ENCODE results near the gene CARS2. TPM values are rescaled to one million over a fixed set of nuclear protein-coding genes. Genes with fewer than 3 reads are reported as not detected.

Gene CARS2
- total and polyA plus RNA-seq, 2 of the 8 experiments (the other 6 are each of a cell fraction or from before 2014, with no cell fraction given), result 47.7 to 55.9 TPM

GRCh38 chr13:110636053-110636475 lies 69.9 kb downstream of the CARS2 start:
- H4K20me1 ChIP-seq (replicated peaks in 1 of 2; ENCODE audit: control insufficient read depth in 1 of 2, insufficient read depth in 2 of 2, low read length in 2 of 2), result peaks cover 7 to 25% of the 10 kb centered on the region in 2 experiments
- H3K79me2 ChIP-seq (ENCODE audit: control insufficient read depth in 1 of 2, insufficient read depth in 2 of 2, low read length in 2 of 2), result peaks cover 0 to 11% of the 10 kb centered on the region in 2 experiments; a peak in 2 of 4 replicates
- ChIA-PET CTCF (ENCODE audit: partially characterized antibody) (interaction anchor here (0.5 to 1.7 kb wide), 3 partner anchors 18 to 122 kb away, joined by 3 to 4 read pairs (median 3); no protein-coding TSS in a partner anchor), POLR2A (ENCODE audit: partially characterized antibody) (interaction anchor here (0.8 to 1.5 kb wide), 2 partner anchors 16 to 77 kb away, joined by 3 read pairs; no protein-coding TSS in a partner anchor)
- no peak for FAIRE-seq
- no peak overlapping the region for H3K14ac ChIP-seq (ENCODE audit: insufficient read length)
- no peak overlapping the region for H2AK5ac ChIP-seq (ENCODE audit: low read depth, low read length)
- no peak overlapping the region for H4K91ac ChIP-seq (replicated peaks; ENCODE audit: insufficient read length, low read length)
- H3K27me3 ChIP-seq (replicated peaks in 1 of 4; ENCODE audit: control insufficient read depth in 3 of 4, extremely low read depth in 1 of 4, insufficient read depth in 3 of 4, low read length in 3 of 4), result no peaks in the 10 kb centered on the region
- no peak overlapping the region for H2BK5ac ChIP-seq (ENCODE audit: low read depth, low read length)
- no peak overlapping the region for H3K56ac ChIP-seq (replicated peaks; ENCODE audit: insufficient read length, low read depth, low read length)
- no peak overlapping the region for H3K23ac ChIP-seq (ENCODE audit: insufficient read length)
- H2BK15ac ChIP-seq (ENCODE audit: low read length), result no peak overlapping the region
- H3K27ac ChIP-seq (ENCODE audit: low read depth, low read length), result no peak overlapping the region
- H3K36me3 ChIP-seq (ENCODE audit: control insufficient read depth in 2 of 4, insufficient read depth in 4 of 4, low read length in 3 of 4), result peaks cover 8 to 38% (median 31%) of the 10 kb centered on the region in 4 experiments; a peak in 7 of 8 replicates
- H3K4me2 ChIP-seq (ENCODE audit: insufficient read depth in 1 of 2, low read depth in 2 of 2, low read length in 2 of 2), result no peak overlapping the region
- H3K9ac ChIP-seq (replicated peaks in 1 of 4; ENCODE audit: extremely low read depth in 1 of 4, low read depth in 3 of 4, low read length in 3 of 4), result no peak overlapping the region
- no peaks in the 10 kb centered on the region for H3K4me1 ChIP-seq (replicated peaks in 1 of 4; ENCODE audit: control insufficient read depth in 3 of 4, insufficient read depth in 4 of 4, low read length in 3 of 4)
- no peak overlapping the region for H2BK120ac ChIP-seq (replicated peaks; ENCODE audit: low read depth, low read length)
- no peaks in the 10 kb centered on the region for H3K9me3 ChIP-seq (ENCODE audit: insufficient read depth in 2 of 2, low read depth in 1 of 2, low read length in 1 of 2)
- H3K18ac ChIP-seq (ENCODE audit: extremely low read depth, low read length), result no peak overlapping the region
- H4K8ac ChIP-seq (ENCODE audit: extremely low read depth, insufficient read depth, low read length), result no peak overlapping the region
- 88% methylated on average over 16 of the region's 16 CpGs; no CpG with 5 or more reads in 1 of the 2 experiments for WGBS, 2 experiments (ENCODE audit: extremely low coverage in 1 of 2, insufficient coverage in 1 of 2, insufficient read length in 1 of 2, insufficient replicate concordance in 2 of 2, low coverage in 1 of 2, low lambda C conversion rate in 2 of 2, missing lambda C conversion rate in 1 of 2)
- H3K4ac ChIP-seq (replicated peaks; ENCODE audit: insufficient read length, low read depth, low read length), result no peak overlapping the region
- H2AFZ ChIP-seq (ENCODE audit: low read length), result no peak overlapping the region
- H3K4me3 ChIP-seq (ENCODE audit: extremely low read depth in 1 of 4, insufficient read depth in 2 of 4, low read depth in 3 of 4, low read length in 4 of 4), result no peak overlapping the region
- no peak overlapping the region for H2BK20ac ChIP-seq (ENCODE audit: low read length)
- peaks cover 5% of the 10 kb centered on the region; the same call in 1 of the 2 replicates for H3K79me1 ChIP-seq (ENCODE audit: low read depth, low read length)
- H3K23me2 ChIP-seq (ENCODE audit: low read depth, low read length), result no peaks in the 10 kb centered on the region
- no peak overlapping the region for H4K5ac ChIP-seq (ENCODE audit: insufficient read length, low read depth, low read length)
- no peak for DNase-seq (ENCODE audit: low read depth in 1 of 2, low spot score in 2 of 2)
- no peak overlapping the region; the same call in 1 of the 2 replicates for H2BK12ac ChIP-seq (ENCODE audit: low read depth, low read length)
- no peak for TF ChIP-seq RAD21 (IDR thresholded peaks at IDR 0.05 in 1 of 2, conservative IDR thresholded peaks at IDR 0.05 in 1 of 2; ENCODE audit: low read depth in 2 of 2, low read length in 2 of 2)
- TF ChIP-seq TEAD4 (IDR thresholded peaks at IDR 0.05; ENCODE audit: low read depth, low read length), result no peak
- TF ChIP-seq ATF3 (IDR thresholded peaks at IDR 0.05; ENCODE audit: insufficient read depth, low read depth, low read length), result no peak
- no peak for TF ChIP-seq BRCA1 (IDR thresholded peaks at IDR 0.05; ENCODE audit: low read depth, low read length)
- TF ChIP-seq EP300 (IDR thresholded peaks at IDR 0.05; ENCODE audit: borderline replicate concordance in 1 of 2, low read depth in 2 of 2, low read length in 2 of 2), result no peak
- no peak for TF ChIP-seq KDM4A (IDR thresholded peaks at IDR 0.05; ENCODE audit: low read depth, low read length, severe bottlenecking)
- no peak for TF ChIP-seq POU5F1 (IDR thresholded peaks at IDR 0.05; ENCODE audit: low read depth, low read length)
- no peak for TF ChIP-seq POLR2AphosphoS5 (IDR thresholded peaks at IDR 0.05; ENCODE audit: low read depth, low read length)
- TF ChIP-seq RXRA (IDR thresholded peaks at IDR 0.05; ENCODE audit: insufficient read depth, low read depth, low read length), result no peak
- no peak for TF ChIP-seq USF2 (IDR thresholded peaks at IDR 0.05; ENCODE audit: low read length)
- no peak for TF ChIP-seq KDM1A (IDR thresholded peaks at IDR 0.05; ENCODE audit: borderline replicate concordance, low read length)

Data from H1 (cell line).